DOHH2 (cell line): Measurements from ENCODE around the gene WDR87.

Experiments used
- H3F3A ChIP-seq: fragments of 200-600 bp; sonication (generic), shearing (Covaris generic); 2 replicates; pipeline ENCODE4 v1.6.0; 2016; ENCODE audit warnings: antibody characterized with exemption, mild to moderate bottlenecking; ENCODE audit not compliant: control insufficient read depth, insufficient read depth
- H3K27ac ChIP-seq: fragments of 200-600 bp; sonication (generic); 2 replicates; pipeline ENCODE4 v1.5.1; 2014; ENCODE audit warnings: low read depth, mild to moderate bottlenecking, low read length, moderate library complexity
- H3K27me3 ChIP-seq: fragments of 200-600 bp; sonication (generic); 2 replicates; pipeline ENCODE4 v1.6.1; 2014; ENCODE audit warnings: mild to moderate bottlenecking, low read length, mixed read lengths; ENCODE audit not compliant: control insufficient read depth
- H3K36me3 ChIP-seq: fragments of 200-600 bp; sonication (generic); 2 replicates; pipeline ENCODE4 v1.6.1; 2014; ENCODE audit warnings: mild to moderate bottlenecking, low read length, moderate library complexity, mixed read lengths; ENCODE audit not compliant: control insufficient read depth
- H3K4me1 ChIP-seq: fragments of 200-600 bp; sonication (generic); 2 replicates; pipeline ENCODE4 v1.6.1; 2014; ENCODE audit warnings: mild to moderate bottlenecking, low read length, mixed read lengths; ENCODE audit not compliant: control insufficient read depth
- H3K4me2 ChIP-seq: fragments of 200-600 bp; sonication (generic); 2 replicates; pipeline ENCODE4 v1.6.0; 2014; ENCODE audit warnings: mild to moderate bottlenecking, low read length, moderate library complexity
- H3K4me3 ChIP-seq: fragments of 200-600 bp; sonication (generic); 2 replicates; pipeline ENCODE4 v1.5.1; 2014; ENCODE audit warnings: mild to moderate bottlenecking, low read length, mixed read lengths
- H3K79me2 ChIP-seq: fragments of 200-600 bp; sonication (generic); 2 replicates; pipeline ENCODE4 v1.6.1; 2014; ENCODE audit warnings: mild to moderate bottlenecking, low read length, mixed read lengths; ENCODE audit not compliant: control insufficient read depth
- H3K9me2 ChIP-seq: fragments of 200-600 bp; sonication (generic); replicated peaks from 2 replicates; pipeline ENCODE4 v1.6.1; 2014; ENCODE audit warnings: mild to moderate bottlenecking, low read length, mixed read lengths; ENCODE audit not compliant: control insufficient read depth
- H3K9me3 ChIP-seq: fragments of 200-600 bp; sonication (generic); 2 replicates; pipeline ENCODE4 v1.6.1; 2014; ENCODE audit warnings: antibody characterized with exemption, low read length, mixed read lengths; ENCODE audit not compliant: control insufficient read depth, insufficient read depth
- H4K20me1 ChIP-seq: fragments of 200-600 bp; sonication (generic); 2 replicates; pipeline ENCODE4 v1.6.0; 2014; ENCODE audit warnings: low read depth, mild to moderate bottlenecking, antibody characterized with exemption, low read length, moderate library complexity; ENCODE audit not compliant: control insufficient read depth, insufficient read depth
- EZH2phosphoT487 ChIP-seq: fragments of 200-600 bp; sonication (generic); IDR thresholded peaks from 2 replicates; pipeline ENCODE4 v1.6.1; 2017; ENCODE audit warnings: borderline replicate concordance, mild to moderate bottlenecking, antibody characterized with exemption, low read length, moderate library complexity, mixed read lengths
- TF ChIP-seq, protein P1 (sequence below): fragments of 200-600 bp; sonication (generic); IDR thresholded peaks from one replicate; pipeline ENCODE4 v1.5.1; 2014; ENCODE audit warnings: antibody characterized with exemption, mild to moderate bottlenecking, low read depth, low read length; ENCODE audit not compliant: poor library complexity, severe bottlenecking

The WDR87 gene

DNA sequence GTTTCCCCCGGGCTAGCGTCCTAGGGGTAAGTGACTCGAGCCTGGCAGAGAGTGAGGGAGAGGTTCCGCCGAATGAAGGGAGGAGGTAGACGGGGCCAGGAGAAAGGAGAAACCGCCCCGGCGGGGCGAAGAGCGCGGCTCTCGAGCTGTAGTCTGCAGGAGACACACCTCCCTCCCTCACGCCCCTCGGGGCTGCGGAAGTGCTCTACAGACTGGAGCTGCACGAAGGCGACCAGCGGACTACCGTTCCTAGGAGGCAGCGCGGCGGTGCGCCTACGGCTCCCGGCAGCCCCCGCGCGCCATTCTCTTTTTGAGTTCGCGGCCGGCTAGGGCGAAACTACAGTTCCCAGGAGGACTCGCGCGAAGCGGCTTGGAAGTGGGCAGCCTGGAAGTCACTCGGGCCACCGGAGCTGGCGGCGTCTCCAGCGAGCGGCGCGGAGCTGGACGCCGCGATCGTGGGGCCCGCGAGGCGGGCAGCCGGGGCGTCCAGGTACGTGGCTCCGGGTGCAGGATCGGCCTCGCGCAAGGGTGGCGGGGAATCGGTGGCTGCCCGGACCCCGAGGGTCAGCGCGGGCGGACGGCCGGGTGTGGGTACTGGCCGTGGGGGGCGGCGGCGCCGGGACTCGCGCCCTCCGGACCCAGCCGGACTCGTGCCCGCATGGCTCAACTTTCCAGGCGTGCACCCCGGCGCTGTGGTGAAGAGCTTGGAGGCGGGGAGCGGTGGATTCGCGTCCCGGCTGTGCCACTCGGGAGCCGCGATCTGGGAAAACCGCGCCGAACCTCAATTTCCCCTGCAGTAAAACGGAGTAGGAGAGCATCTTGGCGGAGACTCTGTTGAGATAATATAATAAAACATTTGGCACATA, 708 bp upstream of the WDR87 start, which contains the start of gene SIPA1L3:
Gene SIPA1L3, plus strand, starts transcription at position 340 of the 866 bp plus-strand sequence. CDS start 174,358 bp downstream, outside the sequence.
- Histone ChIP-seq H3K4me2 (peak within 1 kb of the TSS; percentile 95), H4K20me1 (no peaks in the 10 kb centered on the region), H3K9me3 (no peaks in the 10 kb centered on the region), H3K4me1 (peaks cover 69% of the 10 kb centered on the region), H3K27ac (peak within 1 kb of the TSS; percentile 83), H3F3A (peaks cover 11% of the 10 kb centered on the region; the same call in 1 of the 2 replicates), H3K9me2 (no peaks in the 10 kb centered on the region), H3K4me3 (peak within 1 kb of the TSS; percentile 87), H3K79me2 (peaks cover 51% of the 10 kb centered on the region), H3K27me3 (no peaks in the 10 kb centered on the region), H3K36me3 (peaks cover 12% of the 10 kb centered on the region)
- TF ChIP-seq, protein P1, sequence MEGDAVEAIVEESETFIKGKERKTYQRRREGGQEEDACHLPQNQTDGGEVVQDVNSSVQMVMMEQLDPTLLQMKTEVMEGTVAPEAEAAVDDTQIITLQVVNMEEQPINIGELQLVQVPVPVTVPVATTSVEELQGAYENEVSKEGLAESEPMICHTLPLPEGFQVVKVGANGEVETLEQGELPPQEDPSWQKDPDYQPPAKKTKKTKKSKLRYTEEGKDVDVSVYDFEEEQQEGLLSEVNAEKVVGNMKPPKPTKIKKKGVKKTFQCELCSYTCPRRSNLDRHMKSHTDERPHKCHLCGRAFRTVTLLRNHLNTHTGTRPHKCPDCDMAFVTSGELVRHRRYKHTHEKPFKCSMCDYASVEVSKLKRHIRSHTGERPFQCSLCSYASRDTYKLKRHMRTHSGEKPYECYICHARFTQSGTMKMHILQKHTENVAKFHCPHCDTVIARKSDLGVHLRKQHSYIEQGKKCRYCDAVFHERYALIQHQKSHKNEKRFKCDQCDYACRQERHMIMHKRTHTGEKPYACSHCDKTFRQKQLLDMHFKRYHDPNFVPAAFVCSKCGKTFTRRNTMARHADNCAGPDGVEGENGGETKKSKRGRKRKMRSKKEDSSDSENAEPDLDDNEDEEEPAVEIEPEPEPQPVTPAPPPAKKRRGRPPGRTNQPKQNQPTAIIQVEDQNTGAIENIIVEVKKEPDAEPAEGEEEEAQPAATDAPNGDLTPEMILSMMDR: no peak
- no peak for TF ChIP-seq EZH2phosphoT487

DNA sequence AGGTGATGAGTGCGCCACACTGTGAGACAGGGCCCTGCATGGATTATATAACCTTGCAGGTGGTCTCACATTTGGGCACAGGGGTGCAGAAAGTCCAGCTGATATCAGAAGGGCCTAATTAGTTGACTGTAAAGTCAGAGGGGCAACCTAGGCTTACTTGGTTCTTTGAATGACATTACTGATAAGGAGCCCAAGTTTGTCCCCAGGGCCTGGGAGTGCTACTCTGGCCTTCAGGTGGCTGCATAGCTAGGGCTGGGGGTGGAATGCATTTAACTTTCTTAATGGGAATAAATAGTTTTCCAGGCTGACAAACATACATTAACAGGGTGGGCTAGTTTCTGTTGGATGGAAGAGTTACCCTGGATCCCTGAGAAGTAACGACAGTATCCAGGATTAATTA, 3.3 kb downstream of the WDR87 start:
- Histone ChIP-seq H3K27me3 (no peaks in the 10 kb centered on the region), H3K36me3 (no peaks in the 10 kb centered on the region), H4K20me1 (no peaks in the 10 kb centered on the region), H3K4me2 (no peak overlapping the region), H3K4me3 (no peak overlapping the region), H3F3A (peaks cover 11% of the 10 kb centered on the region; the same call in 1 of the 2 replicates), H3K4me1 (peaks cover 39% of the 10 kb centered on the region), H3K9me3 (no peaks in the 10 kb centered on the region), H3K9me2 (no peaks in the 10 kb centered on the region), H3K79me2 (peaks cover 14% of the 10 kb centered on the region), H3K27ac (0 out of 2 replicates have a peak overlapping the region, but pooled peaks have one; percentile 30)
- TF ChIP-seq, protein P1: no peak
- no peak for TF ChIP-seq EZH2phosphoT487

DNA sequence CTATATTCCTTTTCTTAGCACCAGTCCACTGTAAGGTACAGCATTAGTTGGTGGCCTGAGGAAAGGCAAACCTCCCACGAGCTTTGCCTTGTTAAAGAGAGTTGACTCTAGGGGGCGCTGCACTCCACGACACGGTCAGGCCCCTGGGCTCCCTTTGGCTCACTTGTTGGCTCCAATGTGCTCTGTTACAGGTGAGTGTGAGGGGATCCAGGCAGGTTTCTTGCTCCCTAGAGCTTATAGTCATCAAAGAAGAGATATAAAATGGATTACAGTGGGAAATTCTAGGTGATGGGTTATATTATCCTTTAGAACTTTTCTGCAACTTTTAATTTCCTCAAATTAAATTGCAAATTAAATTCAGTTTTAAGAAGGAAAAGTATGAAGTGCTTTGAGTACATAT, 3.7 kb downstream of the WDR87 start:
- H4K20me1 ChIP-seq: no peaks in the 10 kb centered on the region
- no peaks in the 10 kb centered on the region for H3K36me3 ChIP-seq
- H3K79me2 ChIP-seq: peaks cover 10% of the 10 kb centered on the region
- no peak overlapping the region for H3K4me3 ChIP-seq
- H3K4me1 ChIP-seq: peaks cover 36% of the 10 kb centered on the region
- peaks cover 11% of the 10 kb centered on the region; the same call in 1 of the 2 replicates for H3F3A ChIP-seq
- H3K9me3 ChIP-seq: no peaks in the 10 kb centered on the region
- H3K4me2 ChIP-seq: no peak overlapping the region
- TF ChIP-seq, protein P1: peak; percentile 82
- TF ChIP-seq EZH2phosphoT487: no peak
- H3K27ac ChIP-seq: 0 out of 2 replicates have a peak overlapping the region, but pooled peaks have one; percentile 30
- no peaks in the 10 kb centered on the region for H3K9me2 ChIP-seq
- no peaks in the 10 kb centered on the region for H3K27me3 ChIP-seq
